IMR-90 (cell line): ENCODE results near the gene ERBB4. TPM values are rescaled to one million over a fixed set of nuclear protein-coding genes. Genes with fewer than 3 reads are reported as not detected.

Experiments used
- ATAC-seq: fragments of 200-7000 bp; cut with Tn5 transposase; 2 replicates; pipeline ENCODE4 v1.9.1; 2020; ENCODE audit warnings: low read depth, mild to moderate bottlenecking, moderate library complexity
- BruUV-seq: library from RNA; stranded (reverse); fragments of 400-500 nt; replicated peaks from 2 replicates; lab custom pipeline; 2021; lab: Mats Ljungman, UMichigan
- CTCF ChIA-PET: fragments of 300-600 bp; formaldehyde crosslinking; extraction: SDS; loops from one replicate; lab custom pipeline; 2021; ENCODE audit warnings: antibody characterized with exemption; lab: Yijun Ruan, JAX
- POLR2A ChIA-PET: fragments of 300-600 bp; sonication (Branson Sonifier 250); formaldehyde crosslinking; loops from one replicate; lab custom pipeline; 2022; ENCODE audit warnings: antibody characterized with exemption; ENCODE audit not compliant: unreplicated experiment; lab: Charles Lee
- DNase-seq: peaks from one replicate; pipeline ENCODE4 v3.0.0; 2013
- H2AFZ ChIP-seq: replicated peaks from 2 replicates; pipeline ENCODE3; 2013; ENCODE audit warnings: low read length, mild to moderate bottlenecking; ENCODE audit not compliant: poor library complexity
- H2AK5ac ChIP-seq: 2 replicates; pipeline ENCODE4 v1.6.1; 2013; ENCODE audit warnings: low read depth, low read length, inconsistent platforms
- H2AK9ac ChIP-seq: replicated peaks from 2 replicates; pipeline ENCODE3; 2013; ENCODE audit warnings: mild to moderate bottlenecking, low read depth, low read length, moderate library complexity; ENCODE audit not compliant: poor library complexity
- H2BK120ac ChIP-seq: 2 replicates; pipeline ENCODE4 v1.6.1; 2013; ENCODE audit warnings: low read depth, low read length, inconsistent platforms
- H2BK15ac ChIP-seq: 3 replicates; pipeline ENCODE4 v1.6.1; 2013; ENCODE audit warnings: low read depth, low read length, inconsistent platforms
- H2BK20ac ChIP-seq: 2 replicates; pipeline ENCODE4 v1.6.1; 2013; ENCODE audit warnings: low read depth, mild to moderate bottlenecking, inconsistent platforms, low read length, moderate library complexity
- H2BK5ac ChIP-seq: 2 replicates; pipeline ENCODE4 v1.6.1; 2013; ENCODE audit warnings: mild to moderate bottlenecking, low read depth, low read length, inconsistent platforms; ENCODE audit not compliant: poor library complexity, severe bottlenecking
- H3K14ac ChIP-seq: replicated peaks from 2 replicates; pipeline ENCODE4 v1.6.1; 2013; ENCODE audit warnings: low read depth, low read length, inconsistent platforms
- H3K18ac ChIP-seq: 2 replicates; pipeline ENCODE4 v1.6.1; 2013; ENCODE audit warnings: low read depth, low read length, control low read depth
- H3K23ac ChIP-seq: 2 replicates; pipeline ENCODE4 v1.6.1; 2013; ENCODE audit warnings: low read depth, low read length, inconsistent platforms
- H3K27ac ChIP-seq: 2 replicates; pipeline ENCODE4 v1.5.1; 2013; ENCODE audit warnings: mild to moderate bottlenecking, control low read depth, low read length; ENCODE audit not compliant: insufficient read depth
- H3K27me3 ChIP-seq: 2 replicates; pipeline ENCODE4 v1.6.1; 2013; ENCODE audit warnings: low read length; ENCODE audit not compliant: control insufficient read depth, insufficient read depth
- H3K36me3 ChIP-seq: 2 replicates; pipeline ENCODE4 v1.6.1; 2013; ENCODE audit warnings: low read length, mixed read lengths; ENCODE audit not compliant: control insufficient read depth, insufficient read depth
- H3K4ac ChIP-seq: 2 replicates; pipeline ENCODE4 v1.6.1; 2013; ENCODE audit warnings: low read depth, low read length, inconsistent platforms
- H3K4me1 ChIP-seq: 2 replicates; pipeline ENCODE4 v1.6.1; 2013; ENCODE audit warnings: low read length, mixed read lengths; ENCODE audit not compliant: control insufficient read depth, insufficient read depth
- H3K4me2 ChIP-seq: 2 replicates; pipeline ENCODE4 v1.6.1; 2013; ENCODE audit warnings: low read depth, mild to moderate bottlenecking, control low read depth, low read length, moderate library complexity
- H3K4me3 ChIP-seq: 2 replicates; pipeline ENCODE4 v1.5.1; 2013; ENCODE audit warnings: low read depth, mild to moderate bottlenecking, control low read depth, low read length, moderate library complexity; ENCODE audit not compliant: insufficient read depth
- H3K56ac ChIP-seq: 2 replicates; pipeline ENCODE4 v1.6.1; 2013; ENCODE audit warnings: low read length, inconsistent platforms; ENCODE audit not compliant: insufficient read depth; ENCODE audit errors: extremely low read depth
- H3K79me1 ChIP-seq, 2 experiments: 2 replicates each; pipeline ENCODE4 v1.6.1; 2013; ENCODE audit warnings: low read length in 2 of 2, inconsistent platforms in 1 of 2, low read depth in 1 of 2
- H3K9ac ChIP-seq: 2 replicates; pipeline ENCODE4 v1.6.1; 2013; ENCODE audit warnings: low read depth, low read length, control low read depth
- H3K9me1 ChIP-seq: 2 replicates; pipeline ENCODE4 v1.6.1; 2013; ENCODE audit warnings: low read length, inconsistent platforms; ENCODE audit not compliant: insufficient read depth
- H3K9me3 ChIP-seq: 2 replicates; pipeline ENCODE4 v1.6.1; 2013; ENCODE audit warnings: low read length; ENCODE audit not compliant: control insufficient read depth, insufficient read depth
- H4K20me1 ChIP-seq: 2 replicates; pipeline ENCODE4 v1.6.1; 2013; ENCODE audit warnings: low read length, inconsistent platforms; ENCODE audit not compliant: insufficient read depth
- H4K5ac ChIP-seq: 2 replicates; pipeline ENCODE4 v1.6.1; 2013; ENCODE audit warnings: mild to moderate bottlenecking, low read depth, low read length, control low read depth
- H4K8ac ChIP-seq, 2 experiments: 2 replicates each; pipeline ENCODE4 v1.6.1; 2013; ENCODE audit warnings: low read depth in 2 of 2, low read length in 2 of 2, control low read depth in 1 of 2, inconsistent platforms in 1 of 2
- H4K91ac ChIP-seq: 2 replicates; pipeline ENCODE4 v1.6.1; 2013; ENCODE audit warnings: low read depth, low read length, inconsistent platforms; ENCODE audit not compliant: insufficient read depth
- CEBPB ChIP-seq: IDR thresholded peaks from 2 replicates; pipeline ENCODE4 v1.6.1; 2012; ENCODE audit warnings: low read depth, low read length, improper control_type of control experiment
- CHD1 ChIP-seq: IDR thresholded peaks from 2 replicates; pipeline ENCODE4 v1.6.1; 2012; ENCODE audit warnings: low read depth, low read length, improper control_type of control experiment
- FOS ChIP-seq: fragments of 150-350 bp; IDR thresholded peaks from 2 replicates; pipeline ENCODE4 v1.6.1; 2016; ENCODE audit warnings: low read depth, low read length
- MAFK ChIP-seq: IDR thresholded peaks from 2 replicates; pipeline ENCODE4 v1.6.1; 2012; ENCODE audit warnings: low read depth, low read length, improper control_type of control experiment
- NFE2L2 ChIP-seq: fragments of 150-350 bp; IDR thresholded peaks from 2 replicates; pipeline ENCODE4 v1.6.1; 2016; ENCODE audit warnings: low read depth, mild to moderate bottlenecking, low read length
- POLR2A ChIP-seq: IDR thresholded peaks from 2 replicates; pipeline ENCODE4 v1.6.1; 2012; ENCODE audit warnings: mild to moderate bottlenecking, low read depth, low read length
- RAD21 ChIP-seq: IDR thresholded peaks from 2 replicates; pipeline ENCODE4 v1.6.1; 2012; ENCODE audit warnings: low read length, improper control_type of control experiment
- RCOR1 ChIP-seq: IDR thresholded peaks from 2 replicates; pipeline ENCODE4 v1.6.1; 2012; ENCODE audit warnings: mild to moderate bottlenecking, low read length, improper control_type of control experiment; ENCODE audit not compliant: insufficient replicate concordance
- WGBS, 2 experiments: methylation state at CpG; one replicate each; pipeline versions ENCODE4 v1.1.5 to v1.1.7; 2013; ENCODE audit warnings: missing lambda C conversion rate in 2 of 2; ENCODE audit not compliant: insufficient read length in 1 of 2; ENCODE audit errors: extremely low coverage in 2 of 2; 5-methylcytosine and 5-hydroxymethylcytosine counted together
- dilution Hi-C: fragments of 300-500 bp; cut with HindIII; formaldehyde crosslinking; loops from one replicate; pipeline ENCODE4 v1.14.3; 2018; ENCODE audit warnings: low sequenced_read_pairs; ENCODE audit not compliant: unreplicated experiment
- in situ Hi-C: fragments of 300-500 bp; cut with MboI; formaldehyde crosslinking; loops from 3 replicates; pipeline ENCODE4 v1.14.3; 2019; ENCODE audit warnings: low sequenced_read_pairs, inconsistent platforms, mixed read lengths
- intact Hi-C: fragments of 100-400 bp; cut with micrococcal nuclease; formaldehyde crosslinking; loops from 2 replicates; pipeline ENCODE4 v1.10.0; 2022
- polyA plus RNA-seq, 3 experiments: library from polyadenylated mRNA; depleted of rRNA; stranded (reverse); fragments of >200 nt; gene quantifications; 2 replicates each; pipeline ENCODE4 v1.2.3, GENCODE V29; 2012; ENCODE audit warnings: low replicate concordance in 1 of 3
- total RNA-seq: library from RNA; depleted of rRNA; stranded (reverse); fragments of >200 nt; gene quantifications from 2 replicates; pipeline ENCODE4 v1.2.3, GENCODE V29; 2012
- TF ChIP-seq, protein P1 (sequence below): conservative IDR thresholded peaks from 2 replicates; pipeline ENCODE4 v1.5.1; 2012; ENCODE audit warnings: mild to moderate bottlenecking, low read depth, low read length, improper control_type of control experiment
- TF ChIP-seq, protein P2 (sequence below): fragments of 150-350 bp; IDR thresholded peaks from 2 replicates; pipeline ENCODE4 v1.6.1; 2016; ENCODE audit warnings: low read depth, mild to moderate bottlenecking, low read length, moderate library complexity, borderline replicate concordance

The ERBB4 gene
- total and polyA plus RNA-seq, 2 of the 4 experiments (the other 2 are of a cell fraction) = not detected

DNA sequence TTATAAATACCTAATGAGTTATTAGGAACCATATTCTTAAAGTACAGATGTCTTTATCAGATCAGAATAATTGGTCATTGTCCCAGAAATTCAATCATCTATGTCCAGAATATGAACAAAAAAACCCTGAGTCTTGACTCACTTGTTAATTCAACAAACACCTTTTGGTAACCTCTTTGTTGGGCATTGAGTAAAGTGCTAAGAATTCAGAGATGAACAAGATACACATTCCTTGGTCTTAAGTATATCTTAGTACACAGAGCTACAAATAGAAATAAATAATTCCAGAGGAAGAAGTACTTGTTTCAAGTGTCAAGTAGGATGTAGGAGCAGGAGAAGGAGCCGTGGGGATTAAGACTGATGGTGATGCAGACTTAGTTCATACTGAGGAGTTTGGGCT lies 1184.1 kb downstream of the ERBB4 start:
- H2AFZ ChIP-seq = no peak overlapping the region
- no TSS peak for BruUV-seq
- intact Hi-C loops = no loop called here

More for the DNA sequence above, 1184.1 kb downstream of the ERBB4 start:
- peaks cover 12% of the 10 kb centered on the region for H3K9me3 ChIP-seq
- H3K56ac ChIP-seq = no peak overlapping the region
- CTCF ChIA-PET = no interaction called here
- no peaks in the 10 kb centered on the region for H4K20me1 ChIP-seq
- no CpG with 5 or more reads among the region's 1 CpG for WGBS, 2 experiments
- no peak overlapping the region for H3K4ac ChIP-seq
- no peak overlapping the region for H4K8ac ChIP-seq
- POLR2A ChIA-PET = no interaction called here
- no peaks in the 10 kb centered on the region for H3K4me1 ChIP-seq
- no peaks in the 10 kb centered on the region for H3K9me1 ChIP-seq
- TF ChIP-seq, protein P1, sequence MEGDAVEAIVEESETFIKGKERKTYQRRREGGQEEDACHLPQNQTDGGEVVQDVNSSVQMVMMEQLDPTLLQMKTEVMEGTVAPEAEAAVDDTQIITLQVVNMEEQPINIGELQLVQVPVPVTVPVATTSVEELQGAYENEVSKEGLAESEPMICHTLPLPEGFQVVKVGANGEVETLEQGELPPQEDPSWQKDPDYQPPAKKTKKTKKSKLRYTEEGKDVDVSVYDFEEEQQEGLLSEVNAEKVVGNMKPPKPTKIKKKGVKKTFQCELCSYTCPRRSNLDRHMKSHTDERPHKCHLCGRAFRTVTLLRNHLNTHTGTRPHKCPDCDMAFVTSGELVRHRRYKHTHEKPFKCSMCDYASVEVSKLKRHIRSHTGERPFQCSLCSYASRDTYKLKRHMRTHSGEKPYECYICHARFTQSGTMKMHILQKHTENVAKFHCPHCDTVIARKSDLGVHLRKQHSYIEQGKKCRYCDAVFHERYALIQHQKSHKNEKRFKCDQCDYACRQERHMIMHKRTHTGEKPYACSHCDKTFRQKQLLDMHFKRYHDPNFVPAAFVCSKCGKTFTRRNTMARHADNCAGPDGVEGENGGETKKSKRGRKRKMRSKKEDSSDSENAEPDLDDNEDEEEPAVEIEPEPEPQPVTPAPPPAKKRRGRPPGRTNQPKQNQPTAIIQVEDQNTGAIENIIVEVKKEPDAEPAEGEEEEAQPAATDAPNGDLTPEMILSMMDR = no peak
- TF ChIP-seq NFE2L2 = no peak
- no peak for TF ChIP-seq POLR2A
- TF ChIP-seq, protein P2, sequence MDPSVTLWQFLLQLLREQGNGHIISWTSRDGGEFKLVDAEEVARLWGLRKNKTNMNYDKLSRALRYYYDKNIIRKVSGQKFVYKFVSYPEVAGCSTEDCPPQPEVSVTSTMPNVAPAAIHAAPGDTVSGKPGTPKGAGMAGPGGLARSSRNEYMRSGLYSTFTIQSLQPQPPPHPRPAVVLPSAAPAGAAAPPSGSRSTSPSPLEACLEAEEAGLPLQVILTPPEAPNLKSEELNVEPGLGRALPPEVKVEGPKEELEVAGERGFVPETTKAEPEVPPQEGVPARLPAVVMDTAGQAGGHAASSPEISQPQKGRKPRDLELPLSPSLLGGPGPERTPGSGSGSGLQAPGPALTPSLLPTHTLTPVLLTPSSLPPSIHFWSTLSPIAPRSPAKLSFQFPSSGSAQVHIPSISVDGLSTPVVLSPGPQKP = no peak
- TF ChIP-seq CEBPB = no peak
- TF ChIP-seq RCOR1 = no peak
- no peak for TF ChIP-seq FOS
- no peak for TF ChIP-seq RAD21
- no peak for TF ChIP-seq MAFK
- TF ChIP-seq CHD1 = no peak
- H2BK5ac ChIP-seq = no peak overlapping the region
- H3K4me2 ChIP-seq = no peak overlapping the region
- no peak overlapping the region for H3K23ac ChIP-seq
- H2BK20ac ChIP-seq = no peak overlapping the region
- H2BK120ac ChIP-seq = no peak overlapping the region
- H4K5ac ChIP-seq = no peak overlapping the region
- no peak overlapping the region for H2AK9ac ChIP-seq
- no peak overlapping the region for H4K91ac ChIP-seq
- H3K4me3 ChIP-seq = no peak overlapping the region
- no peak overlapping the region for H3K18ac ChIP-seq
- no peaks in the 10 kb centered on the region for H3K27me3 ChIP-seq
- H3K79me1 ChIP-seq = no peaks in the 10 kb centered on the region
- H3K9ac ChIP-seq = no peak overlapping the region
- ATAC-seq (no peak), DNase-seq (no peak)
- H2AK5ac ChIP-seq = no peak overlapping the region
- H3K36me3 ChIP-seq = no peaks in the 10 kb centered on the region
- dilution Hi-C loops (no loop called here), in situ Hi-C loops (no loop called here)
- no peak overlapping the region for H2BK15ac ChIP-seq
- H3K27ac ChIP-seq = no peak overlapping the region
- no peak overlapping the region for H3K14ac ChIP-seq
